ENCODE data around the gene ARID1B.

- TF ChIP-seq CTCF (IDR thresholded peaks at IDR 0.05) (no peak), POLR2A (IDR thresholded peaks at IDR 0.05) (no peak)
Observed at GRCh38 chr6:156902782-156903181, 125.6 kb downstream of the ARID1B start.
